K562 (cell line): ENCODE measurements around the gene PMEPA1. TPM values are rescaled to one million over a fixed set of nuclear protein-coding genes. Genes with fewer than 3 reads are reported as not detected.

ENCODE experiments used
- ATAC-seq: fragments of 200-7000 bp; cut with Tn5 transposase; 3 replicates; pipeline ENCODE4 v1.9.1; 2020; ENCODE audit warnings: moderate library complexity
- BruUV-seq: library from RNA; stranded (reverse); fragments of 400-500 nt; replicated peaks from 2 replicates; lab custom pipeline; 2021; lab: Mats Ljungman, UMichigan
- CTCF ChIA-PET: fragments of 300-600 bp; formaldehyde crosslinking; extraction: SDS; loops from one replicate; lab custom pipeline; 2021; ENCODE audit warnings: low intra/inter-chr PET ratio; lab: Yijun Ruan, JAX
- POLR2A ChIA-PET: fragments of 300-600, 350-650 bp; sonication (Branson Sonifier 250); formaldehyde crosslinking; extraction: SDS; loops from one replicate; lab custom pipeline; 2021; ENCODE audit warnings: antibody characterized with exemption, inconsistent platforms; lab: Yijun Ruan, JAX
- DNase-seq, 4 experiments: peaks; one replicate each; pipeline versions ENCODE4 v3.0.0 to v3.0.0-alpha.2; 2011 to 2018; ENCODE audit warnings: low spot score in 3 of 4, mixed read lengths in 3 of 4; ENCODE audit errors: extremely low read depth in 1 of 4
- FAIRE-seq: peaks from 2 replicates; lab custom pipeline; 2011; peaks lifted over from hg19 to GRCh38; lab: Jason Lieb, UNC
- H2AFZ ChIP-seq: 2 replicates; pipeline ENCODE4 v1.6.0; 2011; ENCODE audit warnings: low read depth, low read length, control low read depth, inconsistent platforms
- H3K27ac ChIP-seq: fragments of 200-600 bp; 3 replicates; pipeline ENCODE4 v1.8.0; 2011; ENCODE audit warnings: low read depth, mild to moderate bottlenecking, control low read depth, inconsistent platforms, low read length, moderate library complexity, mixed read lengths; ENCODE audit errors: extremely low read depth
- H3K27me3 ChIP-seq, 2 experiments: fragments of 300-600 bp in 1 of 2; 2 replicates in 1 of 2; 3 replicates in 1 of 2; pipeline versions ENCODE4 v1.6.0 to v1.8.0; 2011; ENCODE audit warnings: inconsistent platforms in 2 of 2, low read length in 2 of 2, mild to moderate bottlenecking in 1 of 2, mixed read lengths in 1 of 2, moderate library complexity in 1 of 2; ENCODE audit not compliant: control insufficient read depth in 2 of 2, insufficient read depth in 2 of 2
- H3K36me3 ChIP-seq: fragments of 300-600 bp; 3 replicates; pipeline ENCODE4 v1.8.0; 2011; ENCODE audit warnings: mild to moderate bottlenecking, low read length, inconsistent platforms; ENCODE audit not compliant: control insufficient read depth, insufficient read depth
- H3K4me1 ChIP-seq, 2 experiments: fragments of 200-600 bp in 1 of 2; replicated peaks in 1 of 2; 2 replicates in 1 of 2; 3 replicates in 1 of 2; pipeline versions ENCODE4 v1.5.1 to v1.8.0; 2011; ENCODE audit warnings: inconsistent platforms in 2 of 2, low read length in 2 of 2, mild to moderate bottlenecking in 1 of 2, mixed read lengths in 1 of 2, moderate library complexity in 1 of 2; ENCODE audit not compliant: control insufficient read depth in 2 of 2, insufficient read depth in 2 of 2
- H3K4me2 ChIP-seq: 2 replicates; pipeline ENCODE4 v1.6.1; 2011; ENCODE audit warnings: low read length, control low read depth, inconsistent platforms, mixed read lengths; ENCODE audit not compliant: insufficient read depth
- H3K4me3 ChIP-seq: fragments of 200-600 bp; sonication (generic), shearing (Covaris generic); 2 replicates; pipeline ENCODE4 v1.5.1; 2016; ENCODE audit warnings: control low read depth, inconsistent platforms
- H3K79me2 ChIP-seq: fragments of 200-600 bp; 3 replicates; pipeline ENCODE4 v1.8.0; 2011; ENCODE audit warnings: low read length, inconsistent platforms; ENCODE audit not compliant: control insufficient read depth, insufficient read depth
- H3K9ac ChIP-seq, 2 experiments: 2 replicates each; pipeline versions ENCODE4 v1.6.0 to v1.6.1; 2011; ENCODE audit warnings: low read depth in 2 of 2, low read length in 2 of 2, control low read depth in 1 of 2, inconsistent platforms in 1 of 2, mild to moderate bottlenecking in 1 of 2, mixed read lengths in 1 of 2; ENCODE audit not compliant: insufficient read depth in 1 of 2
- H3K9me1 ChIP-seq: one replicate; pipeline ENCODE4 v1.6.0; 2011; ENCODE audit warnings: inconsistent platforms, mild to moderate bottlenecking, low read length, moderate library complexity; ENCODE audit not compliant: control insufficient read depth, insufficient read depth
- H3K9me3 ChIP-seq: replicated peaks from 2 replicates; pipeline ENCODE4 v1.5.1; 2011; ENCODE audit warnings: low read depth, low read length, inconsistent platforms; ENCODE audit not compliant: control insufficient read depth, insufficient read depth
- H4K20me1 ChIP-seq: replicated peaks from 2 replicates; pipeline ENCODE4 v1.6.1; 2011; ENCODE audit warnings: low read length, inconsistent platforms, mixed read lengths; ENCODE audit not compliant: control insufficient read depth, insufficient read depth
- BRCA1 ChIP-seq, 2 experiments: fragments of 450-650 bp in 1 of 2; sonication (generic) in 1 of 2; formaldehyde crosslinking in 1 of 2; IDR thresholded peaks; 2 replicates each; pipeline versions ENCODE4 v1.5.0 to v1.6.1; 2017 to 2020; ENCODE audit warnings: mild to moderate bottlenecking in 1 of 2, missing genetic modification reagents in 1 of 2
- CTCF ChIP-seq, 3 experiments: IDR thresholded peaks in 2 of 3; conservative IDR thresholded peaks in 1 of 3; 2 replicates each; pipeline ENCODE4 v1.5.1; 2011 to 2012; ENCODE audit warnings: low read length in 3 of 3, mild to moderate bottlenecking in 3 of 3, control low read depth in 2 of 3, improper control_type of control experiment in 1 of 3, inconsistent platforms in 1 of 3, low read depth in 1 of 3, mixed read lengths in 1 of 3, moderate library complexity in 1 of 3; ENCODE audit not compliant: insufficient read depth in 2 of 3
- HCFC1 ChIP-seq: IDR thresholded peaks from 2 replicates; pipeline ENCODE4 v1.6.1; 2012; ENCODE audit warnings: low read depth, low read length, improper control_type of control experiment
- MAX ChIP-seq: sonication (generic); formaldehyde crosslinking; IDR thresholded peaks from 2 replicates; pipeline ENCODE4 v1.9.0; 2022; ENCODE audit warnings: mild to moderate bottlenecking, missing genetic modification reagents
- NFIC ChIP-seq: fragments of 450-650 bp; IDR thresholded peaks from 2 replicates; pipeline ENCODE4 v1.6.1; 2017; ENCODE audit warnings: mild to moderate bottlenecking, inconsistent platforms
- RB1 ChIP-seq: fragments of 450-650 bp; IDR thresholded peaks from 2 replicates; pipeline ENCODE4 v1.6.1; 2017; ENCODE audit warnings: low read depth, mild to moderate bottlenecking
- SMC3 ChIP-seq: conservative IDR thresholded peaks from 2 replicates; pipeline ENCODE4 v1.6.1; 2011; ENCODE audit warnings: low read depth, low read length, improper control_type of control experiment; ENCODE audit not compliant: insufficient read depth
- STAG1 ChIP-seq: sonication (generic); formaldehyde crosslinking; IDR thresholded peaks from 2 replicates; pipeline ENCODE4 v1.5.0; 2020; ENCODE audit warnings: missing genetic modification reagents, borderline replicate concordance
- TAF15 ChIP-seq: fragments of 200-400 bp; formaldehyde crosslinking; IDR thresholded peaks from 2 replicates; pipeline ENCODE4 v1.6.1; 2017; ENCODE audit warnings: mild to moderate bottlenecking, low read depth, low read length, moderate library complexity
- ZBTB11 ChIP-seq, 3 experiments: fragments of 200-800 bp in 1 of 3; fragments of 250-450 bp in 1 of 3; fragments of 450-650 bp in 1 of 3; sonication (Bioruptor Pico) in 1 of 3; sonication (Bioruptor generic) in 1 of 3; formaldehyde crosslinking in 1 of 3; IDR thresholded peaks; 2 replicates each; pipeline versions ENCODE4 v1.6.1 to v1.8.0; 2016 to 2022; ENCODE audit warnings: mild to moderate bottlenecking in 2 of 3, missing genetic modification characterization in 2 of 3, missing compliant biosample characterization in 1 of 3, moderate library complexity in 1 of 3
- ZNF143 ChIP-seq: sonication (generic); formaldehyde crosslinking; IDR thresholded peaks from 2 replicates; pipeline ENCODE4 v1.9.0; 2022; ENCODE audit warnings: mild to moderate bottlenecking, missing genetic modification reagents
- ZNF507 ChIP-seq: conservative IDR thresholded peaks from 2 replicates; pipeline ENCODE4 v1.6.1; 2017; ENCODE audit warnings: missing genetic modification characterization, missing compliant biosample characterization
- WGBS: fragments of 100-300 bp; shearing (Covaris generic); methylation state at CpG from one replicate; pipeline ENCODE4 v1.1.6; 2016; ENCODE audit warnings: low coverage, mixed read lengths; ENCODE audit not compliant: insufficient coverage; ENCODE audit errors: missing lambda C conversion rate; 5-methylcytosine and 5-hydroxymethylcytosine counted together
- in situ Hi-C: fragments of 300-500 bp; cut with MboI; formaldehyde crosslinking; loops from 4 replicates; pipeline ENCODE4 v1.15.0; 2018; ENCODE audit warnings: inconsistent platforms, mixed read lengths
- intact Hi-C: fragments of 100-400 bp; cut with micrococcal nuclease; formaldehyde crosslinking; loops from 2 replicates; pipeline ENCODE4 v1.14.2; 2022
- polyA plus RNA-seq, 8 experiments: library from polyadenylated mRNA; depleted of rRNA in 4 of 8; stranded (reverse) in 5 of 8; unstranded in 3 of 8; fragments of >200 nt; fragmentation: Nextera tagmentation in 2 of 8; fragmentation: Illumina TruSeq in 1 of 8; extraction: Ambion mirVana in 2 of 8; extraction: Trizol in 1 of 8; gene quantifications; 2 replicates each; pipeline versions ENCODE4 v1.2.1 to v1.2.3, GENCODE V29; 2011 to 2014; ENCODE audit warnings: inconsistent platforms in 1 of 8, missing spikeins in 1 of 8
- total RNA-seq, 7 experiments: library from RNA; depleted of rRNA in 6 of 7; stranded (reverse); fragments of >200 nt in 6 of 7; fragmentation: Illumina TruSeq in 2 of 7; extraction: Trizol in 2 of 7; gene quantifications; 2 replicates each; pipeline versions ENCODE4 v1.2.1 to v1.2.3, GENCODE V29; 2011 to 2021; ENCODE audit warnings: low replicate concordance in 1 of 7

Gene PMEPA1
- total and polyA plus RNA-seq, 9 of the 15 experiments (the other 6 are each of a cell fraction or from before 2014, with no cell fraction given) = 0.16 TPM; not detected in 8

GRCh38 chr20:57624124-57624523, 85.7 kb downstream of the PMEPA1 start (continued):
- TF ChIP-seq BRCA1 (IDR thresholded peaks at IDR 0.05) = no peak
- TF ChIP-seq BRCA1 (CRISPR knock-in tag; IDR thresholded peaks at IDR 0.05) = no peak
- TF ChIP-seq RB1 = no peak

GRCh38 chr20:57622579-57623381, 87.0 kb downstream of the PMEPA1 start:
- Histone ChIP-seq H3K9me3 (no peaks in the 10 kb centered on the region), H2AFZ (no peak overlapping the region), H3K27ac (no peak overlapping the region), H3K9me1 (no peaks in the 10 kb centered on the region), H3K36me3 (no peaks in the 10 kb centered on the region), H3K27me3 (peaks cover 24 to 60% of the 10 kb centered on the region in 2 experiments; a peak in 4 of 5 replicates), H4K20me1 (peaks cover 7% of the 10 kb centered on the region; the same call in 1 of the 2 replicates), H3K79me2 (no peaks in the 10 kb centered on the region), H3K4me3 (no peak overlapping the region), H3K9ac (no peak overlapping the region), H3K4me1 (peaks cover 0 to 3% of the 10 kb centered on the region in 2 experiments; a peak in 4 of 5 replicates), H3K4me2 (no peak overlapping the region)
- ChIA-PET CTCF (interaction anchor here (1.3 kb wide), 1 partner anchor 587 kb away, joined by 6 read pairs; no protein-coding TSS in a partner anchor), POLR2A (interaction anchor here (0.6 to 0.9 kb wide), 2 partner anchors 13 to 29 kb away, joined by 3 read pairs; no protein-coding TSS in a partner anchor)
- ATAC-seq (peak; percentile 87), DNase-seq (peak; percentile 38 to 66 (median 52)), FAIRE-seq (no peak)
- WGBS = 2% methylated on average over 14 of the region's 14 CpGs
- BruUV-seq = no TSS peak
- in situ Hi-C loops (loop anchor here (25.0 kb wide), 1 partner anchor 590 kb away; no protein-coding TSS in a partner anchor), intact Hi-C loops (loop anchor here (1.0 kb wide), 1 partner anchor 31 kb away; no protein-coding TSS in a partner anchor)
- peak; percentile 38; the same call in 1 of the 2 replicates for TF ChIP-seq SMC3
- TF ChIP-seq CTCF (IDR thresholded peaks at IDR 0.05 in 2 of 3, conservative IDR thresholded peaks at IDR 0.05 in 1 of 3; ENCODE audit: insufficient read depth in 2 of 3, low read depth in 1 of 3, low read length in 3 of 3) = peak; percentile 56 to 71 (median 64)
- TF ChIP-seq ZNF507 = no peak
- no peak for TF ChIP-seq TAF15
- no peak for TF ChIP-seq ZNF143 (CRISPR knock-in tag)
- no peak for TF ChIP-seq NFIC
- TF ChIP-seq MAX (CRISPR knock-in tag) = no peak
- TF ChIP-seq STAG1 (CRISPR knock-in tag) = peak; percentile 53; the same call in 1 of the 2 replicates
- TF ChIP-seq HCFC1 = no peak
- peak in 1 of 3 experiments; percentile 44; a peak in 1 of 6 replicates for TF ChIP-seq ZBTB11 (CRISPR knock-in tag; IDR thresholded peaks at IDR 0.05)
